GM19193 (cell line): ENCODE results near the gene BZW2.

Experiments used
- POLR2A ChIP-seq: IDR thresholded peaks from 4 replicates; pipeline ENCODE4 v1.6.1; 2011; ENCODE audit not compliant: insufficient read depth, insufficient read length; ENCODE audit errors: extremely low read depth

Gene BZW2

GRCh38 chr7:16742547-16742946 lies 96.6 kb downstream of the BZW2 start:
- no peak for TF ChIP-seq POLR2A

DNA sequence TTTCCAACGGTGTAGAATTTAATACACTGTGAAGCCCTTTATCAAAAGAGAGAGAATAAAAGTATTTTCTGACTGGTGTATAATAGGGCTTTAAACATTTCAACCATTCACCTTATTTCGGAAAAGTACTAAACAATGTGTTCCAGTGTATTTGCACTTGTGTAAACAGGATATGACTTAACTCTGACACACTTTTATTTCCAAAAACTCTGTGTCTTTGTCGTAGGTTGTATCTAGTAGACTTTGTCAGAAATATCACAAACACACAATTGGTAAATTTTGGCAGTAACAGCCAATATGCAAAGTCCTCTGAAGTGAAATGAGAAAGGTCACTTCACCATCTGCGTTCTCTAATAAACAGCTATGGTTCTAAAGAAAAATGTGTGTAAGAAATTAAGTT lies 97.3 kb downstream of the BZW2 start:
- TF ChIP-seq POLR2A: no peak

GRCh38 chr7:16744518-16745250 lies 98.7 kb downstream of the BZW2 start:
- no peak for TF ChIP-seq POLR2A

DNA sequence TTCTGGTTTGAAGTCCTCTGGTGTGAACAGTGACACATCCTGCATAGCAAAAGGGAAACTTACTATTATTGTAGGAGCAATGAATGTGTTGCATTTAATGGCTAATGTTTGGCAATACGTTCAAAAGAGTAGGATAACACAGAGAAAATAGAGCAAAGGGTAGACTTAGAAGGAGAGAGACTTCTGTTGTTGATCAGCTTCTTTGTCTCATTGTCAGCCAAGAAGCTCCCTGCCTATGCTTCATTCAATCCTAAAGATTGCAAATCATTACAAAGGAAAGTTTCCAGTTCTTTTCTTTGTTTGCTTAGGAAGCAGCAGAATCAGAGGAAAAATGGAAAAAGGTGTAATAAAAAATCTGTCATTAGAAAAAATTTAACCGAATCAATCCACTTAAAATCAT lies 99.7 kb downstream of the BZW2 start:
- no peak for TF ChIP-seq POLR2A

GRCh38 chr7:16747102-16747501 lies 101.1 kb downstream of the BZW2 start:
- TF ChIP-seq POLR2A: no peak

- TF ChIP-seq POLR2A: no peak
Observed at GRCh38 chr7:16753102-16753931, 107.3 kb downstream of the BZW2 start, which contains the start of gene TSPAN13. TSPAN13 (plus strand) TSS chr7:16753755; CDS start chr7:16753968, 213 bp downstream.

DNA sequence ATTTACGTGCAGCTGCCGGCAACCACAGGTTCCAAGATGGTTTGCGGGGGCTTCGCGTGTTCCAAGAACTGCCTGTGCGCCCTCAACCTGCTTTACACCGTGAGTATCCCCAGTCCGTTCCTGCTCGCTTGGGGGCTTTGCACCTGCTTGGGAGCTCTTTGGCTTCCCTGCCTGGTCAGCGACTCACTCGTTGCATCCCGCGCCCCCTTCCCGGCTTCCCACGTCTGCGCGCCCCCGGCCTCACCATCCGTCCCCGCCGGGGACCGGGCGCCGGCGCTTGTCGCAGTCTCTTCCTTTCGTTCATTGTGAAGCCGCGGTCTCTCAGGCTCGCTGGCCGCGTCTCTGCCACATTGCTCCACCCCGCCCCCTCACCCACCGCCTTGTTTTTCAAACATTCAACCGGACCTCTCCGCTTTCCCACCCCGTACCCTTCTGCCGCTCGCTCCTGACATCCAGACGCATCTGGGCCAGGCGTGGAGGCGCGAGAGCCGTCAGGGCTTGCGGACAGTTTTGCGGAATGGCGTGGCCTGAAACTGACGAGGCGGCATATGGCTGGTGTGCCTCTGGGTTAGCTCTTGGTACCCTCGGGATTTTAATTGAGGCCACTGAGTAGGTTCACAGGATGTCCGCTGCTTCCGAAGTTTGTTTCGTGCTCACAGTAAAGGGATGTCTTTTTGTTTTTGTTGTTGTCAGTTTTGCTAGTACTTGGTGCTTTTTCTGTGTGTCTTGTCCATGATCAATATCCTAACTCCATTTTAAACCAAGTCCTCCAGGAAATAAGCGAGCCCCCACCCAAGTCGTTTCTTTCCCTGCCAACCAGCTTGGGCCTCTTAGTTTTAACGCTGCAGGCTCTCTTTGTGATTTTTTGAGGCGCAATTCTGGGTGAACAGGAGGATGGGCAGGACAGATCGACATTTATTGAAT lies 108.2 kb downstream of the BZW2 start:
- TF ChIP-seq POLR2A: no peak

DNA sequence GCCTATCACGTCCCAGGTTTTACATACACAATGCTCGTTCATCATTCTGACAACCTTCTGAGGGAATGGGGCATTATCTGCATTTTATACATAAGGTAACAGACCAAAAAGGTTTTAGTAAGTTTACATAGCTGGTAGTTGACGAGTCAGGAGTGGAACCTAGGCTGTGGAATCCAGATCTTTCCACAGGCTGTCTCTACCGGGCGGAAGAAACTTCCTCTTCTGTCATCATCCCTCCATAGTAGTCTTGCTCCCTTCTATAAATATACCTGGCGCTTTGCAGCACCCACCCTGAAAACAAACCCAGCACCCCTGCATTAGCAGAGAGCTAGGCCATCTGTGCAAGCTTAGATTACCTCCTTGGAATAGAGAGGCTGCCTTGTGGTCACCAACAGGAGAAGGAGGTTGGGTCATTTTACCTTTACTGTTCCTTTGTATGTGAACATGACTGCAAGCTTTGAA lies 108.9 kb downstream of the BZW2 start:
- TF ChIP-seq POLR2A: no peak

- no peak for TF ChIP-seq POLR2A
Observed at GRCh38 chr7:16755397-16755796, 109.4 kb downstream of the BZW2 start.
